GM19463 (cell line): ENCODE measurements around the gene ARRB1.
"Not testable (repeated sequence)": the region's sequence is repeated elsewhere in the genome, so short reads cannot be mapped to it uniquely, and the experiment has no call there.

Source experiments
- ATAC-seq: cut with Tn5 transposase; IDR thresholded peaks from one replicate; pipeline ENCODE4 v1.9.1; 2021; ENCODE audit warnings: mild to moderate bottlenecking, moderate library complexity; ENCODE audit not compliant: unreplicated experiment

The ARRB1 gene

DNA sequence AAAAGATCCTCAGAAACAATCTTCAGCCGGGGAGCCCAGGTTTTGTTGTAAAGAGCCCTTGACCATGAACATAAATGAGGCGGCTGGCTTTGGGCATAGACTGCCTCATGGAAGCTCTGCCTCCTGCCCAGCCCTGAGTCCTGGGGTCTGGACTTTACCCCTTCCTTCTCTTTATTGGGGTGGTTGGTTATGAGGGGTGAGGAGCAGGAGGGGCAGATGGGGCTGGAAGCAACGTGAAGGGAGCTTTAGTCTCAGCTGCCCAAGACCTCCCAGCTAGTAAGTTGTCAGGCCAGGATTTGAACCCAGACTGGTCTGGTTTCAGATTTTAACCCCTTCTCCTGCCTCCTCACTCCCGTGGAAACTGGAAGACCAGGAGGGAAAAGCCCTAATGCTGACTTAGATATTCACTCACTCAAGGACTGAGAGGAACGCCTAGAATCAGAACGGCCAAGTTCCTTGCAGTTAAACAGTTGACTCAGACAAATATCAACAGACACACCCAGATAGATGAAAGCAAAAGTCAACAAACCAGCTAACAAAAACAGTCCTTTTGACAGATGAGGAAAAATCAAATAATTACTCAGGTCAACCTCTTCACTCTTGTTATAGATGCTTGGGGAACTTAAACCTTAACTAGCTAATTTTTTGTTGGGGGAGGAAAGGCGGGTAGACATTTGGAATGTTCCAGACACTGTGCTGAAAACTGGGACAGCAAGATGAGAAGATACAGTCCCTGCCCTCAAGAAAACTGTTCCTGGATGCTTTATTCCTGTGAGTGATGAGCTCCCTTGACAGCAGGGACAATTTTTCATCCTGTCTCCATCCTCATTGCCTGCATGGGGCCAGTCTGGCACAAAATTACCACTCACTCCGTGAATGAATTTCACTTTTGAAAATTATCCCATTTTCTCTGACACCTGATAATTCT, 20.8 kb upstream of the ARRB1 start:
- no peak for ATAC-seq

- ATAC-seq, result no peak
These were observed 18.2 kb upstream of the ARRB1 start for GRCh38 chr11:75369560-75370255.

DNA sequence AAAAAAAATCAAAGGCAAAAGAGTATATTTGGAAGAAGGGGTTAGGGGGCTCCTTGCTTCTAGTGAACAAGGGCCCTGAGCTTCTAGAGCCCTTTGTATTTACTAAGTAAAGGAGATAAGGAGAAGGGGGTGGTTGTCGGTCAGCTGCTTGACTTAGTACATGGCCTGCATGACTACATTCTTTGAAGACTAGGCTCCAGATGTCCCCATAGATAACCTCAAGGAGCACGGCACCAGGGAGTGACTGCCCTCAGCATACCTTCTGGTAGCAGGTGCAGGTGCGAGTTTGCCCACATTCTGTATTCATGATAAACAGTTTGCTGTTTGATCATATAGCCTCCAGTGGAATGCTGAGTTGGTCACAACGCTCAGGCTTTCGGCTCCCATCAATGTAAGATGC, 15.4 kb upstream of the ARRB1 start:
- ATAC-seq, result not testable (repeated sequence)

- no peak for ATAC-seq
These were observed 14.3 kb upstream of the ARRB1 start for GRCh38 chr11:75365711-75366181.

DNA sequence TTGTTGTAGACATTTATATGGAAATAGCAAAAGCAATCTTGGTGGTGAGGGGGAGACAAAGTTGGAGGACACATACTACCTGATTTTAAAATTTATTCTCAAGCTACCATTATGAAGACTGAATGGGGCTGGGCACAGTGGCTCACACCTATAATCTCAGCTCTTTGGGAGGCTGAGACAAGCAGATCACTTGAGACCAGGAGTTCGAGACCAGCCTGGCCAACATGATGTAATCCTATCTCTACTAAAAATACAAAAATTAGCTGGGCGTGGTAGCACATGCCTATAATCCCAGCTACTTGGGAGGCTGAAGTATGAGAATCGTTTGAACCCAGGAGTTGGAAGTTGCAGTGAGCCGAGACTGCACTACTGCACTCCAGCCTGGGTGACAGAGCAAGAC, 10.8 kb upstream of the ARRB1 start:
- ATAC-seq, result not testable (repeated sequence)

GRCh38 chr11:75356613-75357012, 5.2 kb upstream of the ARRB1 start:
- ATAC-seq, result no peak

DNA sequence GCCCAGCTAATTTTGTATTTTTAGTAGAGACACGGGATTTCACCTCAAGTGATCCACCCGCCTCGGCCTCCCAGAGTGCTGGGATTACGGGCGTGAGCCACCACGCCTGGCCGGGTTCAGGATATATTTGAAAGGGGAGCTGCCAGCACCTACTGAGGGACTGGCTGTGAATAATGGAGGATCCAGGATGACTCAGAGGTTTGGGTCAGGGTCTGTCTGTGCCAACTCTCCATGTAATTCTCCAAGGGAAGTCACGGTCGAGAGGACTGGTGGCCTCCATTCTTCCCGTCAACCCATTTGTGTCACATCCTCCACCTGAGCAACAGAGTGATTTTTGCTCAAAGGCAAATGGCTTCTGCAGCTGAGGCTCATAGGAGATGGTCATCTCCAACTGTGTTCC, 3.6 kb upstream of the ARRB1 start:
- no peak for ATAC-seq

DNA sequence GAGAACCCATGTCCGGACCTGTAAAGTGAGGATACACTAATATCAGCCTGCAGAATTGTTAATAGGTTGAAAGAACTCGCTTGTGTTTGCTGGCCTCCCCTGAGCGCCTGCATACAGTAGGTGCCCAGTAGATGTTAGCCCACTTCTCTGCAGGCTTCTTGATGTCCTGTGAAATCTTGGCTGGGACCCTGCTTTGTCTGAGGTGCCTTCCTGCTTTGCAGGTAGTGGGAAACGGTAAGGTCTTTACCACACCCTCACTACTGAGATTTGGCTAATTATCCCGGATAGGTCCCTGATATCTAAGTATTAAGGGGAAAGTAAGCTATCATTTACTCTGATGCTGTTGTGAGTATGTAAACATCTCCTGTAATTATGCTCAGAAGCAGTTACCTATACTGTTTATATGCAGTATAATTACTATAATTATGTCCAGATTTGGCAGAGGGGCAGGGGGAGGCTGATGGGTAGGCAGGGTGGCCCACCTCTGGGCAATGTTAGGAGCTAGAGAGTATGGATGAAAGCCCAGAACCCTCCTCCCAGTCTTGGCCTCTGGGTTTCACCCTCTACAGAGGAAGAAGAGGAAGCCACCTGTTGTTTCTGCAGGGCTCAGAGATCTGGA, 1.2 kb upstream of the ARRB1 start:
- no peak for ATAC-seq

DNA sequence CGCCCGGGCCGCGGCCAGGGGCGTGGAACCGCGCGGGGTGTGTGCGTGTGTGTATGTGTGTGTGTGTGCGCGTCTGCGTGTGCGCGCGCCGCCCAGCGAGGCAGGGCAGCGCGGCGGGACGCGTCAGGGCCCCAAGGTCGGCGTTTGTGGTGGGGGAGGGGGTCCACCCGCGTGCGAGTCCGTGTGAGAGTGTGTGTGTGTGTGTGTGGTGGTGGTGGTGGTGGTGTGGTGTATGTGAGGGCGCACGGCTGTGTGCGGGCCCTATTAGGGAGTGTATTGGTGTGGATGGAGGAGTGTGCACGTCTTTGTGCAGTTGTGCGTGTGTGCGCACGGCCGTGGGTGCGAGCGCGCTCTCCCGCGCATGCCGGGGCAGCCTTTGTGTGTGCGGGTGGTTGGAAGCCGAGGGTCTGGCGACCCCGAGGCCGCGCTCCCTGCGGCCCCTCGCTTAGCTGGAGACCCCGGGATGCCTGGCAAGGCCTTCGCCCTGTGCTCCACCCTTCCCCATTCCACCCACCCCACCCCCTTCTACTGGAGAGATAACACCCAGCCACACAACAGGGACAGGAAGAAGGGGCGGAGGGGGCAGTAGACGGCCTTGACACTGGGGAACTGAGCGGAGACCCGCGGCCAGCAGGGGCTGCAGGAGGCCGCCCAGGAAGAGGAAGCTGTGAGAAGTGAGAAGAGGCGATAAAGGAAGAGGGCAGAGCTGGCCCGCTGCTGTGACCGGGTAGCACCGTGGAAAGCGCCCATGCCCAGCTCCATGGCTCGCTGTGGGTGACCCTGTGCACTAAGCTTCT, 528 bp upstream of the ARRB1 start:
- no peak for ATAC-seq

DNA sequence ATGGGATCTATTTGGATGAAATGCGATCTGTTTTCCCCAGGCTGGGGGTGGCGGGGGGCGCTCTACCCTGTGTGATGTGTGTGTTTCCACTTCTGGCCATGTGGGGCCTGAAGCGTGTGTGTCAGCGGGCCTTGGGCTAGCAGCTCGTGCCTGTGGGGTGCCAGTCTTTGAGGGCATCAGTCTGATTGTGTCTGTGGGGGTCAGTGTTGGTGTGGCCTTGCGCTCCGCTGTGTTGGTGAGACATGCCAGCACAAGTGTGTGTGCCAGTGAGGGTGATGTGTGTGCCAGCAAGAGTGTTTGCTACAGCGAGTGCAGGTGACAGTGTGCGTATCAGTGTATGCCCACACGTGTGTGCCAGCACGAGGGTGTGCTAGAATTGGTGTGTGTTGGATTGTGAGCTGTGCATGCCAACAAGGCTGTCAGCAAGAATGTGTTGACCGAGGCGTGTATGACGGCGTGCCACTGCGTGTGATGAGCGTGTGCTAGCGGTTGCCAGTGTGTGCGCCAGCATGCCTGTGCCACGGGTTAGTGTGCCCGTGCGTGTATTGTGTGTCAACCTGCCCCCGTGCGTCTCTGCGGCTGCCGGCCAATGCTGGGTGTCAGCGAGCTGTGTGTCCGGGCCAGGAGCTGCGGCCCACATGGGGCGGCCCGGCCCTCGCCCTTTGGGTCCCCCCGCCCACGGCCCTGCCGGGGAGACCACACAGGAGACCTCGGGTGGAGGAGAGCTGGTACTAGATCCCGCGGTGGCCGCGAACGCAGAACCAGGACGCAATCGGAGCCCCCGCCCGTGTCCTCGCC, 519 bp downstream of the ARRB1 start:
- no peak for ATAC-seq

GRCh38 chr11:75350122-75350742, 1.2 kb downstream of the ARRB1 start:
- ATAC-seq, result no peak

- ATAC-seq, result no peak
These were observed 1.8 kb downstream of the ARRB1 start for GRCh38 chr11:75349521-75350116.

DNA sequence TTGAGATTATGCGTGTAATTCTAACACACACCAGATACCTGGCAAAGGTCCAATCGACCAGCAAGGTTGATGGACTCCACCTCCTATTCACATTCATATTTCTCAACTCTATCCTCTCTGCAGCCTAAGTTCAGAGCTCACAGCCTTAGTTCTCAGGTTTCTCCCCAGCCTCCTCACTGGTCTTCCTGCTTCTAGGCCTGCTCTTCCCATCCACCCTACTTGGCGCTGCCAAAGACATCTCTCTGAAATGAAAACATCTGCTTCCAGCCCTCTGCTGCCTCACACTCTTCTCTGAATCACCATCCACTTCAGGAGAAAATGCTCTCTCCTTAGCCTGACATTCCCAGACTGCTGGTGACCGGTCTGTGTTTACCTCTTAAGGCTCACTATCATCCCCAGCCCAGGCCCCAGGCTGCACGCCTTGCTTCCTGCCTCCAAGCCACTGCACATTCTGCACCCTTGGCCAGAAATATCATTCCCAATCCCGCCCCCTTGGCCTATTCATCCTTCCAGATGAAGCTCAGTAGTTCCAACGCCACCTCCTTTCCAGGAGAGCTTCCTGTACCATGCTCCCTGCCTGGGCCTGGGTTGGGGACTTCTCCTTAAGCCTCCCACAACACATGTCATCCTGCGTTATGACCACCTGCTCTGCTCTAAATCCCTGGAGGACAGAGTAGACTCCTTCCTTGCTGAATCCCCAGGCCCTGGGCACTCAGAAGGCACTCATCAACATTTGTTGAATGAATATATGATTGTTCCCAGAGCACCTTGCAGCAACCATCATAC, 3.5 kb downstream of the ARRB1 start:
- no peak for ATAC-seq

DNA sequence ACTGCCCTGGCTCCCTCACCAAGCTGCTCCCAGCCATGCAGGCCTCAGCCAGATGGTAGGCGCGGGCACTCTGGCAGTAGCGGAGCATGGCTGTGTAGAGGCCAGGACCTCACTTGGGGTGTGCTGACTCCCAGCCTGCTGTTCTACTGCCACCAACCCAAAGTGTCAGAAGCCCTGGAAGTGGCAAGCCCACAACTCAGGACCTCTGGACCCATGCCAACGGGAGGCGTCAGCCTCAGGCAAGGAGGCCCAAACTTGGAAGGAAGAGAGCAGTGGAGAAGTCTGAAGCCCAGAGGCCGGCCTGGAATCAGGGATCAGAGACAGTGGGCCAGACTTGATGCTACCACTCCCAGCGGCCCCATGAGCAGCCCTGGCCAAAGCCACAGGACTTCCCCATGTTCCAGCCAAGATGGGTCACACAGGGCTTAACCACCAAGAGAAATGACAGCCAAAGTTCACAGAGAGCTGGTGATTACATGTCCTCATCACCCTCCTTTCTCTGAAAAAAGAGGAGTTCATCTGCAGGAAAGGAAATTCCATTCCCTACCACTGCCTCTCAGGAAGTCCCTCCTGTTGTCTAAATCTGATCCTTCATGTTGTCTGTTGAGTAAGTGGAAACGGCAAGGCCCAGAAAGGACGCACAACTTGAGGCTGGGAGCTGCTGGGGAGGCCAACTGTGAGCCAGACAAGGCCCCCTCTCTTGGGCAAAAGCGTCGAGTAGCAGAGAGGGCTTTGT, 4.4 kb downstream of the ARRB1 start:
- no peak for ATAC-seq

DNA sequence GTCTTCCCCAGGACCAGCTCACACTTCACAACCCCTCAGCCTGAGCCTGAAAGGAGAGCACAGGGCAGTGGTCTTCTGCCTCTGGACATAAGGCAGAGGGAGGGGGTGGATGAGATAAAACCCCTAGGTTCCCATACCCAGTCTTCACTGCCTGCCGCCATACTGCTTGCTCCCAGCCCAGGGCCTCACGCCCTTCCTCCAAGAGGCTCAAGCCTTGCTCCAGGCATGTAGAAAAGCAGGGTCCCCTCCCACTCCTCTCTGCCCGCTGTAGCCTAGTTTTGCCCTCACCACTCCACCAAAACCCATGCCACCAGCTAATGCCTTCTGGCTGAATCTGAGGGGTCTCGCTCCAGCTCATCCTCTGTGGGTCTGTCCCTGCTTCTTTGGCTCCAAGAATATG, 5.2 kb downstream of the ARRB1 start:
- ATAC-seq, result no peak

DNA sequence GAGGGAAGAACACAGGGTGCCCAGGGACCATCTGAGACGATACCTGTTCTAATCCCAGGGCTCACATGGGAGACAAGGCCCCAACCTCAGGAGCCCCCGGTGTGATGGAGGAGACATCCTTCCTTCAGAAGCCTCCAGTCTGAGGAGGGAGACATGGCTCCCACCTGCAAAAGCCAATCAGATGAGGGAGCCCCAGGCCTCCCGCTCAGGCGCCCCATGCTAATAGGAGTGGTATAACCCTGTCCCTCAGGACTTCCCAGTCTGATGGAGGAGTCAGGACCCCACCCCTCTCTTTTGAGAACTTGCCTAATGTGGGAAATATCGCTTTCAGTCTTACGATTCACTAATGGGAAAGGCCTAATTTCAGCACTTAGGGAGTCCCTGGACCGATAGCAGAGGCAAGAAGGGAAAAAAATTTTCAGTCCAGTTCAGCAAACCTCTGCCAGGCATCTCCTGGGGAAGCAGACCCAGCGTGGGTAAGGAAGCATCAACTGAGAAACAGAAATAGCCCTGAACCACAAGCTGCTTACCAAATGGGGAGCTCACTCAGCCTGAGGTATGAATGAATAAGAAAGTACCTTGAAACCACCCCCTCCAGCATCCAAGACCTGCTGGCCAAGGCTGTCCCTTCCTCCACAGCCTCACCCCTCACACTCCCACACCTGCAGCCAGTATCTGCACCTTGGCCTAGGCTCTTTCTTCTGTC, 5.9 kb downstream of the ARRB1 start:
- ATAC-seq, result peak; percentile 53
